ENCODE data around the gene OR6C4. TPM values are rescaled to one million over a fixed set of nuclear protein-coding genes. Genes with fewer than 3 reads are reported as not detected.
"Not testable (repeated sequence)": the region's sequence is repeated elsewhere in the genome, so short reads cannot be mapped to it uniquely, and the experiment has no call there.

OR6C4 gene
- total RNA-seq, 2 donors from 2014 or later = not detected

DNA sequence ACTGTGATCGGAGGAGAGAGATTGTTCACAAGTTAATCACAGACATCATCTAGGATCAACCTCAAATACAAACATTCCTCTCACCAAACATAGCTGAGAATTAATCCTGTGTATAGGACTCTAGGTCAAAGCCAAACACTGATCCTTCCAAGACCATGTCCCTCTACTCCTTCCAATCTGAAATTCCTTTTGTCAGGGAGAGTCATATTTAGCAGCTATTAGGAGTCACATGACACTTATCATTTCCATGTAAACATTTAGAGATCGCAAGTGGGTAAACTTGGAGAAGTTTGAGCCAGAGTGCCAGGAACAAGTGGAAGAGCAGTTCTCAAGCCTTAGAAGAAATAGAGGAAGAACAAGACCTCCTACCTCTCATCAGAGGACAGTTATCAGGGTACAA is 36.4 kb downstream of the OR6C4 start:
- Histone ChIP-seq H3K27ac (no peak overlapping the region), H3K9me3 (no peaks in the 10 kb centered on the region), H3K36me3 (replicated peaks in 1 of 2; ENCODE audit: insufficient read depth in 1 of 2, low read depth in 2 of 2) (no peaks in the 10 kb centered on the region), H3K4me1 (no peaks in the 10 kb centered on the region), H3K4me3 (no peak overlapping the region), H3K27me3 (no peaks in the 10 kb centered on the region)
- ATAC-seq = no peak
- intact Hi-C loops (cut with DNase I) = no loop called here
- 17 to 23% methylated on average over 2 of the region's 2 CpGs for WGBS, 2 donors
- DNase-seq = no peak
- TF ChIP-seq CTCF (IDR thresholded peaks at IDR 0.05) (no peak), POLR2A (IDR thresholded peaks at IDR 0.05) (no peak)

DNA sequence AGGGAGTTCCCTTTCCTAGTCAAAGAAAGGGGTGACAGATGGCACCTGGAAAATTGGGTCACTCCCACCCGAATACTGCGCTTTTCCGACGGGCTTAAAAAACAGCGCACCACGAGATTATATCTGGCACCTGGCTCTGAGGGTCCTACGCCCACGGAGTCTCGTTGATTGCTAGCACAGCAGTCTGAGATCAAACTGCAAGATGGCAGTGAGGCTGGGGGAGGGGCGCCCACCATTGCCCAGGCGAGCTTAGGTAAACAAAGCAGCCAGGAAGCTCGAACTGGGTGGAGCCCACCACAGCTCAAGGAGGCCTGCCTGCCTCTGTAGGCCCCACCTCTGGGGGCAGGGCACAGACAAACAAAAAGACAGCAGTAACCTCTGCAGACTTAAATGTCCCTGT is 40.8 kb downstream of the OR6C4 start:
- ATAC-seq; DNase-seq; intact Hi-C loops (cut with DNase I); H3K27me3 ChIP-seq; H3K36me3 ChIP-seq (replicated peaks in 1 of 2; ENCODE audit: insufficient read depth in 1 of 2, low read depth in 2 of 2); H3K4me1 ChIP-seq; H3K4me3 ChIP-seq; H3K27ac ChIP-seq; H3K9me3 ChIP-seq: not testable (repeated sequence)
- WGBS, 2 donors = 67 to 78% methylated on average over 9 to 12 of the region's 12 CpGs

Other genes with a start within 250 kb of the OR6C4 start
- not detected for gene OR6C1, start 235.3 kb upstream of the OR6C4 start, total RNA-seq
- gene OR6C3, start 218.9 kb upstream of the OR6C4 start, total RNA-seq = not detected
- not detected for gene OR6C75, start 186.6 kb upstream of the OR6C4 start, total RNA-seq
- gene OR6C65, start 149.1 kb upstream of the OR6C4 start, total RNA-seq = not detected
- not detected for gene OR6C76, start 123.3 kb upstream of the OR6C4 start, total RNA-seq
- not detected for gene OR6C2, start 105.5 kb upstream of the OR6C4 start, total RNA-seq
- gene OR6C70, start 79.5 kb upstream of the OR6C4 start, total RNA-seq = not detected
- gene OR6C68, start 57.2 kb upstream of the OR6C4 start, total RNA-seq = not detected
- not detected for gene OR2AP1, start 22.9 kb downstream of the OR6C4 start, total RNA-seq
- not detected for gene OR10P1, start 87.3 kb downstream of the OR6C4 start, total RNA-seq
- gene ITGA7, start 158.3 kb downstream of the OR6C4 start, total RNA-seq = 10 to 100 TPM; 11.4 to 52.1 TPM
- gene BLOC1S1, start 166.4 kb downstream of the OR6C4 start, total RNA-seq = 100 to 1,000 TPM in 1 of 2 donors, 10 to 100 TPM in 1; 86.1 to 105 TPM
- gene RDH5, start 170.8 kb downstream of the OR6C4 start, total RNA-seq = 10 to 100 TPM in 1 of 2 donors, 1 to 10 TPM in 1; 4.2 to 20.4 TPM
- gene CD63, start 179.4 kb downstream of the OR6C4 start, total RNA-seq = 100 to 1,000 TPM; 341 to 511 TPM
- under 1 TPM; 0.33 to 0.78 TPM for gene GDF11, start 193.5 kb downstream of the OR6C4 start, total RNA-seq